Testis (tissue), 3 donors: Measurements from ENCODE around the gene KAT8. TPM values are rescaled to one million over a fixed set of nuclear protein-coding genes. Genes with fewer than 3 reads are reported as not detected.

Experiments used
- DNase-seq: peaks from one replicate; pipeline ENCODE4 v3.0.0-alpha.2; 2019
- H3K27ac ChIP-seq, 2 donors: fragments of 200-600 bp; sonication (generic); one replicate each; pipeline ENCODE4 v1.5.1; 2019
- H3K27me3 ChIP-seq: fragments of 200-600 bp; sonication (generic); one replicate; pipeline ENCODE4 v1.5.1; 2019
- H3K36me3 ChIP-seq: fragments of 200-600 bp; sonication (generic); one replicate; pipeline ENCODE4 v1.5.1; 2017; ENCODE audit warnings: low read depth; ENCODE audit errors: missing control alignments
- H3K4me1 ChIP-seq: fragments of 200-600 bp; sonication (generic); one replicate; pipeline ENCODE4 v1.5.1; 2019
- H3K4me3 ChIP-seq, 2 donors: fragments of 200-600 bp; sonication (generic); one replicate each; pipeline ENCODE4 v1.5.1; 2017 to 2019
- H3K9me3 ChIP-seq: fragments of 200-600 bp; sonication (generic); one replicate; pipeline ENCODE4 v1.5.1; 2017
- CTCF ChIP-seq, 3 experiments: fragments of 450-650 bp in 2 of 3; fragments of 200-600 bp in 1 of 3; sonication (generic) in 1 of 3; IDR thresholded peaks; one replicate each; pipeline ENCODE4 v1.5.1; 2016 to 2019; ENCODE audit warnings: antibody characterized with exemption in 3 of 3, mild to moderate bottlenecking in 2 of 3, moderate library complexity in 1 of 3
- POLR2A ChIP-seq: fragments of 450-650 bp; IDR thresholded peaks from one replicate; pipeline ENCODE4 v1.6.1; 2017; ENCODE audit warnings: antibody characterized with exemption, mild to moderate bottlenecking, moderate library complexity
- WGBS, 2 donors: methylation state at CpG; one replicate each; pipeline ENCODE4 v1.1.5; 2018; 5-methylcytosine and 5-hydroxymethylcytosine counted together
- intact Hi-C: fragments of 100-400 bp; cut with DNase I; formaldehyde crosslinking; loops from one replicate; pipeline ENCODE4 v1.15.1; 2023; ENCODE audit warnings: low total_unique reads
- polyA plus RNA-seq: library from polyadenylated mRNA; stranded (reverse); fragments of 350-450 nt; fragmentation: Illumina TruSeq; extraction: RNeasy Lipid Tissue Mini Kit (QIAGEN cat#74804); gene quantifications from one replicate; pipeline ENCODE4 v1.2.3, GENCODE V29; 2014; ENCODE audit warnings: low read depth, low replicate concordance; ENCODE audit not compliant: insufficient read depth
- total RNA-seq, 2 donors: library from RNA; depleted of rRNA; stranded (reverse); fragments of >200 nt; gene quantifications; one replicate each; pipeline ENCODE4 v1.2.3, GENCODE V29; 2016

KAT8 gene
- total and polyA plus RNA-seq, 3 donors from 2014 or later, result 86.0 to 111 (median 96.9) TPM

- Histone ChIP-seq H3K4me1 (peaks cover 32% of the 10 kb centered on the region), H3K9me3 (no peaks in the 10 kb centered on the region), H3K27ac (peak overlapping the region in 1 of 2 donors; percentile 48), H3K27me3 (no peaks in the 10 kb centered on the region), H3K36me3 (no peaks in the 10 kb centered on the region), H3K4me3 (no peak overlapping the region)
- intact Hi-C loops, result no loop called here
- TF ChIP-seq CTCF (IDR thresholded peaks at IDR 0.05), result no peak
- no peak for TF ChIP-seq POLR2A
- DNase-seq, result no peak
- WGBS, 2 donors, result 38 to 57% methylated on average over 2 of the region's 2 CpGs
These were observed 4.8 kb upstream of the KAT8 start for GRCh38 chr16:31112711-31113110.

GRCh38 chr16:31113121-31114120 is 4.0 kb upstream of the KAT8 start:
- peak overlapping the region in 1 of 2 donors; percentile 48 for H3K27ac ChIP-seq
- intact Hi-C loops, result no loop called here
- no peak for TF ChIP-seq POLR2A
- no peak for TF ChIP-seq CTCF (IDR thresholded peaks at IDR 0.05)
- H3K36me3 ChIP-seq, result no peaks in the 10 kb centered on the region
- no peaks in the 10 kb centered on the region for H3K27me3 ChIP-seq
- H3K4me3 ChIP-seq, result no peak overlapping the region
- no peaks in the 10 kb centered on the region for H3K9me3 ChIP-seq
- DNase-seq, result no peak
- peaks cover 32% of the 10 kb centered on the region for H3K4me1 ChIP-seq
- 71 to 77% methylated on average over 4 to 5 of the region's 5 CpGs for WGBS, 2 donors

GRCh38 chr16:31114468-31114867 is 3.0 kb upstream of the KAT8 start:
- H3K4me1 ChIP-seq, result peaks cover 35% of the 10 kb centered on the region

DNA sequence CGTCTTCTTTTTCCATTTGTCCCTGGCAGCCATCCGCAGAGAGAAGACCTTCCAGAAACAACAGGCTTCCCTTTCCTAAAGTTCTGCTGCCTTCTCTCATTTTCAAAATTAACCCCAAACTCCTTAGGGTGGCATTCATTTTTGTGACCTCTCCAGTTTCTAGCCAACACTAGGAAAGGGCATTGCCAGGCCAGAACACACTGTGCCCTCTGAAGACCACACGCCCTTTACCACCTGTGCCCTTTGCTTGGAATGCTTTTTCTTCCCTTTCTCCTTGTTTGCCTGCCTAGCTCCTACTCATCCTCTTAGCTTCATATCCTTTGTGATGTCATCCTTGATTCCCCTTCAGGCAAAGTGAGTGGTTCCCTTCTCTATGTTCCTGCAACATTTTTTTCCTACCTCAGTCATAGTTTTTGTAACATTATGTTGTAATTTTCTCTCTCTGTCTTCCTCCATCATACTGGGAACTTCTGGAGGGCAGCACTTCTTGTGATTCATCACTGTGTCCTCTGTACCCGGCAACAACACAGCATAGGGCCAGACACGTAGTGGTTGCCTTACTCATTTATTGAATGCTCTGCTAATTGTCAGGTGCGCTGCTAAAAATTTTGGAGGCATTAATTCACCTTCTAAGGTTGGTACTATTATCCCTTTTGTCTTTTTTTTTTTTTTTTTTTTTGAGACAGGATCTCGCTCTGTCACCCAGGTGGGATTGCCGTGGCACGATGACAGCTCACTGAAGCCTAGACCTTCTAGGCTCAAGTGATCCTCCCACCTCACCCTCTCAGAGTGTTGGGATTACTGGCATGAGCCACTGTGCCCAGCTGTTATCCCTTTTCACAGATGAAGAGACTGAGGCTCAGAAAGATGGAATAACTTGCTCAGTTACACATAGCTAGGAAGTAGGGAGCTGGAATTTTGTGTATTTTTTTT is 1.0 kb downstream of the KAT8 start:
- no peak for DNase-seq
- peak overlapping the region; percentile 78 to 86 for H3K4me3 ChIP-seq
- peaks cover 30% of the 10 kb centered on the region for H3K4me1 ChIP-seq
- 25 to 28% methylated on average over 9 of the region's 9 CpGs for WGBS, 2 donors
- peak overlapping the region; percentile 94 to 98 for H3K27ac ChIP-seq
- intact Hi-C loops, result no loop called here
- H3K27me3 ChIP-seq, result no peaks in the 10 kb centered on the region
- TF ChIP-seq POLR2A, result no peak
- no peak for TF ChIP-seq CTCF (IDR thresholded peaks at IDR 0.05)
- no peaks in the 10 kb centered on the region for H3K9me3 ChIP-seq
- no peaks in the 10 kb centered on the region for H3K36me3 ChIP-seq

More at GRCh38 chr16:31114468-31114867, 3.0 kb upstream of the KAT8 start:
- TF ChIP-seq CTCF (IDR thresholded peaks at IDR 0.05) (no peak), POLR2A (no peak)
- Histone ChIP-seq H3K27me3 (no peaks in the 10 kb centered on the region), H3K4me3 (no peak overlapping the region), H3K27ac (no peak overlapping the region), H3K36me3 (no peaks in the 10 kb centered on the region), H3K9me3 (no peaks in the 10 kb centered on the region)
- 76 to 79% methylated on average over 8 of the region's 8 CpGs for WGBS, 2 donors
- no peak for DNase-seq
- intact Hi-C loops, result no loop called here
